Endodermal cell (in vitro differentiated cells): ENCODE measurements around the gene MMAA. TPM values are rescaled to one million over a fixed set of nuclear protein-coding genes. Genes with fewer than 3 reads are reported as not detected.

Experiments
- DNase-seq: peaks from one replicate; pipeline ENCODE4 v3.0.0-alpha.2; 2017
- H3K27ac ChIP-seq: 2 replicates; pipeline ENCODE4 v1.5.1; 2013; ENCODE audit warnings: mild to moderate bottlenecking, low read depth, low read length, moderate library complexity
- H3K27me3 ChIP-seq: 2 replicates; pipeline ENCODE4 v1.6.1; 2013; ENCODE audit warnings: mild to moderate bottlenecking, low read length, moderate library complexity; ENCODE audit not compliant: insufficient read depth, control insufficient read depth, poor library complexity, severe bottlenecking
- H3K36me3 ChIP-seq: 2 replicates; pipeline ENCODE4 v1.7.0; 2013; ENCODE audit warnings: mild to moderate bottlenecking, low read length, moderate library complexity; ENCODE audit not compliant: control insufficient read depth, insufficient read depth
- H3K4me1 ChIP-seq: one replicate; pipeline ENCODE4 v1.7.0; 2013; ENCODE audit warnings: low read length; ENCODE audit not compliant: control insufficient read depth, insufficient read depth
- H3K4me3 ChIP-seq: 2 replicates; pipeline ENCODE4 v1.5.1; 2013; ENCODE audit warnings: mild to moderate bottlenecking, low read length, moderate library complexity
- H3K9ac ChIP-seq: 2 replicates; pipeline ENCODE4 v1.6.1; 2013; ENCODE audit warnings: mild to moderate bottlenecking, low read length, moderate library complexity; ENCODE audit not compliant: poor library complexity, severe bottlenecking; ENCODE audit errors: extremely low read depth
- H3K9me3 ChIP-seq: 2 replicates; pipeline ENCODE4 v1.6.1; 2013; ENCODE audit warnings: mild to moderate bottlenecking, low read length, moderate library complexity; ENCODE audit not compliant: control insufficient read depth
- H3K27ac Mint-ChIP-seq: 2 replicates; pipeline ENCODE4 v1.8.0; 2020; ENCODE audit warnings: mixed read lengths
- H3K27me3 Mint-ChIP-seq: 2 replicates; pipeline ENCODE4 v1.8.0; 2021; ENCODE audit warnings: mild to moderate bottlenecking, mixed read lengths; ENCODE audit not compliant: insufficient read depth
- H3K36me3 Mint-ChIP-seq: 2 replicates; pipeline ENCODE4 v1.8.0; 2020; ENCODE audit warnings: low read depth, mixed read lengths
- H3K4me1 Mint-ChIP-seq: 2 replicates; pipeline ENCODE4 v1.8.0; 2020; ENCODE audit warnings: mixed read lengths
- H3K4me3 Mint-ChIP-seq: 2 replicates; pipeline ENCODE4 v1.8.0; 2020; ENCODE audit warnings: mild to moderate bottlenecking, moderate library complexity, mixed read lengths
- H3K9me3 Mint-ChIP-seq: 2 replicates; pipeline ENCODE4 v1.8.0; 2020; ENCODE audit warnings: mild to moderate bottlenecking, mixed read lengths
- CTCF ChIP-seq: fragments of 200-600 bp; sonication (generic); conservative IDR thresholded peaks from 2 replicates; pipeline ENCODE4 v1.5.0; 2021; ENCODE audit warnings: antibody characterized with exemption, mild to moderate bottlenecking
- WGBS, 2 experiments: methylation state at CpG; one replicate each; pipeline versions ENCODE4 v1.1.5 to v1.1.7; 2013; ENCODE audit warnings: missing lambda C conversion rate in 2 of 2, mixed read lengths in 1 of 2; ENCODE audit not compliant: insufficient coverage in 1 of 2, insufficient read length in 1 of 2; 5-methylcytosine and 5-hydroxymethylcytosine counted together
- total RNA-seq, 2 donors: library from RNA; stranded (reverse); fragmentation: NEBNext Ultra II Directional in 1 of 2; extraction: Animal tissue kit (Norgen Biotek cat#: 25700) in 1 of 2; gene quantifications; 2 replicates in 1 of 2; 3 replicates in 1 of 2; pipeline ENCODE4 v1.2.1, GENCODE V29; 2021

The MMAA gene
- total RNA-seq, 2 donors from 2014 or later = 6.8 to 6.9 TPM

GRCh38 chr4:145609481-145610427 lies 9.4 kb upstream of the MMAA start:
- Histone ChIP-seq H3K4me3 (no peak overlapping the region), H3K9me3 (peaks cover 8% of the 10 kb centered on the region), H3K9ac (no peak overlapping the region), H3K4me1 (no peaks in the 10 kb centered on the region), H3K27me3 (no peaks in the 10 kb centered on the region), H3K27ac (no peak overlapping the region), H3K36me3 (no peaks in the 10 kb centered on the region)
- TF ChIP-seq CTCF = peak; percentile 91
- Mint-ChIP-seq H3K4me3 (no peak overlapping the region), H3K27me3 (no peaks in the 10 kb centered on the region), H3K9me3 (peaks cover 5% of the 10 kb centered on the region), H3K36me3 (no peaks in the 10 kb centered on the region), H3K4me1 (peaks cover 3% of the 10 kb centered on the region), H3K27ac (no peak overlapping the region)
- WGBS, 2 experiments = 79 to 83% methylated on average over 1 to 4 of the region's 4 CpGs
- DNase-seq = peak; percentile 87

- DNase-seq = no peak
- H3K9me3 Mint-ChIP-seq = no peaks in the 10 kb centered on the region
- no peaks in the 10 kb centered on the region for H3K27me3 ChIP-seq
- H3K4me1 Mint-ChIP-seq = peaks cover 9% of the 10 kb centered on the region
- H3K9me3 ChIP-seq = no peaks in the 10 kb centered on the region
- WGBS, 2 experiments = 91% methylated on average over 5 of the region's 5 CpGs; no CpG with 5 or more reads in 1 of the 2 experiments
- H3K9ac ChIP-seq = no peak overlapping the region
- H3K4me1 ChIP-seq = no peaks in the 10 kb centered on the region
- no peaks in the 10 kb centered on the region for H3K36me3 ChIP-seq
- H3K36me3 Mint-ChIP-seq = no peaks in the 10 kb centered on the region
- no peak for TF ChIP-seq CTCF
- no peaks in the 10 kb centered on the region for H3K27me3 Mint-ChIP-seq
- H3K4me3 Mint-ChIP-seq = no peak overlapping the region
- no peak overlapping the region for H3K4me3 ChIP-seq
- H3K27ac Mint-ChIP-seq = no peak overlapping the region
- H3K27ac ChIP-seq = no peak overlapping the region
Measured at GRCh38 chr4:145613566-145614232, 5.5 kb upstream of the MMAA start.

- no peaks in the 10 kb centered on the region for H3K9me3 Mint-ChIP-seq
- Histone ChIP-seq H3K4me1 (no peaks in the 10 kb centered on the region), H3K9me3 (no peaks in the 10 kb centered on the region), H3K36me3 (no peaks in the 10 kb centered on the region), H3K9ac (no peak overlapping the region), H3K27ac (no peak overlapping the region), H3K4me3 (no peak overlapping the region), H3K27me3 (no peaks in the 10 kb centered on the region)
- WGBS, 2 experiments = 80 to 96% methylated on average over 1 to 2 of the region's 2 CpGs
- no peaks in the 10 kb centered on the region for H3K27me3 Mint-ChIP-seq
- H3K4me1 Mint-ChIP-seq = peaks cover 9% of the 10 kb centered on the region
- no peak for TF ChIP-seq CTCF
- DNase-seq = no peak
- H3K36me3 Mint-ChIP-seq = no peaks in the 10 kb centered on the region
- no peak overlapping the region for H3K4me3 Mint-ChIP-seq
- H3K27ac Mint-ChIP-seq = no peak overlapping the region
Measured at GRCh38 chr4:145614233-145614610, 5.0 kb upstream of the MMAA start.
